ENCODE data around the gene MACROH2A2.

The MACROH2A2 gene

DNA sequence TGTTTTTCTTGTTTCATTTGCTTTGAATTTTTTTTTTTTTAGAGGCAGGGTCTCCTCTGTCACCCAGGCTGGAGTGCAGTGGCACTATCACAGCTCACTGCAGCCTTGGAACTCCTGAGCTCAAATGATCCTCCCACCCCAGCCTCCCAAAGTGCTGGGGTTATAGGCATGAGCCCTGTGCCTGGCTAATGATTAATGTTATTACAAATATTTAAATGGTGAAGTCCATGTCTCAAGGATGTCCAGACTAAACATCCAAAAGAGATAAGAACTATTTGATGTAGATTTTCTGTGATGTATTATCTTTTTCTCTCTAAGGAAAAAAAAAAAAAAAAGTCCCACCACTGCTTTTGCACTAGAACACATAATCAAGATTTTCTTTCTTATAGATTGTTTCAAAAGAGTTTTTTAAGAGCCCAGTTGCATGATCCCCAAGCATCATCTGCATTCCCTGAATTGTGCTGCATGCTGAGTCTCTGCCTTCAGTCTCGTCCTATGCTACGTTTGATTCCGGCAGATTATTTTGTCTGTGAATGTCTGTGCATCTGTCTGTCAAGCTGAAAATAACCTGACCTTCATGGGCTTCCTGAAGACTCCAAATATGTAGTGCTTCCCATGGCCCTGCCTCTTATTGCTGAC lies 33.4 kb downstream of the MACROH2A2 start:
- Histone ChIP-seq H3K27me3 (ENCODE audit: insufficient read depth, low read length) (no peaks in the 10 kb centered on the region), H3K36me3 (ENCODE audit: insufficient read depth, low read length) (no peaks in the 10 kb centered on the region), H3K79me2 (ENCODE audit: control insufficient read depth, insufficient read depth, low read length, unreplicated experiment) (no peaks in the 10 kb centered on the region), H2AFZ (ENCODE audit: low read length, unreplicated experiment) (no peak overlapping the region), H3K27ac (ENCODE audit: low read depth, low read length) (no peak overlapping the region), H3K4me3 (ENCODE audit: low read depth, low read length) (no peak overlapping the region), H3K4me1 (ENCODE audit: control insufficient read depth, insufficient read depth, low read length, unreplicated experiment) (no peaks in the 10 kb centered on the region)

DNA sequence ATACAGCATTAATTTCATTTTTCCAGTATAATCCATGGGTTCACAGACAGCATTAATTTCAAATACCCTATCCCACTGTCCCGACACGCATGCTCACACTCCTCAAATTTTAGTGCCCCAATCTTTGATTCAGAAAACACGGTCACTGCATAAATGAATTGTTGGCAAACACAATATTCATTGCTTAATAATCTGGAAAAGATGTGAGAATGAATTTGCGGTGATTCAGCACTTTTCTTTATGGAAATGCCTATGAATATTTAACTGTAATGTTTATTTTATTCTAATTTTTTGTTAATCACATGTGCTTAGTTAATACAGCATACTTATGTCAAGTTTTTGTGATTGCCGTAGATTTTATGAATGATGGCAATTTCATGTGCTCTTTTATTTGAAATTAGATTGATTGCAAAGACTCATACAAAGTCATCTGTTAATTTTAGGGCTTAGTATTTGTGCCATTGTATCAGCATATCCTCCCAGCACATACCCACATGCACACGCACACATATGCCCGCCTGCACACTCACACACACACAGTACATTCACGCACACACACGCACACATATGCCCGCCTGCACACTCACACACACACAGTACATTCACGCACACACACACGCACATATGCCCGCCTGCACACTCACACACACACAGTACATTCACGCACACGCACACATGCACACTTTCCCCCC lies 35.1 kb downstream of the MACROH2A2 start:
- H3K4me3 ChIP-seq (ENCODE audit: low read depth, low read length), result no peak overlapping the region
- H2AFZ ChIP-seq (ENCODE audit: low read length, unreplicated experiment), result no peak overlapping the region
- H3K79me2 ChIP-seq (ENCODE audit: control insufficient read depth, insufficient read depth, low read length, unreplicated experiment), result no peaks in the 10 kb centered on the region
- H3K27me3 ChIP-seq (ENCODE audit: insufficient read depth, low read length), result no peaks in the 10 kb centered on the region
- no peaks in the 10 kb centered on the region for H3K4me1 ChIP-seq (ENCODE audit: control insufficient read depth, insufficient read depth, low read length, unreplicated experiment)
- H3K36me3 ChIP-seq (ENCODE audit: insufficient read depth, low read length), result no peaks in the 10 kb centered on the region
- no peak overlapping the region for H3K27ac ChIP-seq (ENCODE audit: low read depth, low read length)

DNA sequence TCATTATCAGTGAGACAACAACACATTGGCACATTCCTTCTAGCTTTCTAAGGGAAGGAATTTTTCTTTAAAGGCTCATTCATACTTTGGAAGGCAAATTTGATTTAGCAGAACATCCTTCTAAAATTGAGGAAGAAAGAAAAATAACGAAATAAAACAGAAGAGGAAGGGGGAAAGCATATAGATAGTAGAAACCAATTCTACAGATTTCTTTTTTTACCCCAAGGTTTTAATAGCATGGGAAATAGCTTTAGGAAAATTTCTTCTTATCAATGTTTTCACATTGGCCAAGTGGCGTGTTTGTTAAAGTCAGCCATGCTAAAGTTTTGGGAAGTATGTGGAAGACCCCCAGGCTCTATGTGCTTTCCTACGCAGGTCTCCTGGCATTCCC lies 35.7 kb downstream of the MACROH2A2 start:
- Histone ChIP-seq H3K79me2 (ENCODE audit: control insufficient read depth, insufficient read depth, low read length, unreplicated experiment) (no peaks in the 10 kb centered on the region), H2AFZ (ENCODE audit: low read length, unreplicated experiment) (no peak overlapping the region), H3K4me3 (ENCODE audit: low read depth, low read length) (no peak overlapping the region), H3K27me3 (ENCODE audit: insufficient read depth, low read length) (no peaks in the 10 kb centered on the region), H3K4me1 (ENCODE audit: control insufficient read depth, insufficient read depth, low read length, unreplicated experiment) (no peaks in the 10 kb centered on the region), H3K36me3 (ENCODE audit: insufficient read depth, low read length) (no peaks in the 10 kb centered on the region), H3K27ac (ENCODE audit: low read depth, low read length) (no peak overlapping the region)

DNA sequence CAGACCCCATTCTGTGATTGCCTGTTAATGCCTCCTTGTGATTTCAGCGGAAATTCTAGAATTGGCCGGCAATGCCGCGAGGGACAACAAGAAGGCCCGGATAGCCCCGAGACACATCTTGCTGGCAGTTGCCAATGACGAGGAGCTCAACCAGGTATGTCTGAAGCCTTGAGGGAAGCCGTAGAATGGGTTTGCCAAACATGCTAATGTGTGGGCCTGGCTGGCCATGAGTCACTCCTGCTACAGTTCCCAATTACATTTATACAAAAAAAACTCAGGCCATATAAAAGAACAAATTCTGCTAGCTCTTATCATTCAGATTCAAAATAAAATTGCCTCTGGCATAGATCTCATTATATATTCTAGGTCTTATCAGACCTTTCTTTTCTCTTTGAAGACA lies 37.4 kb downstream of the MACROH2A2 start:
- Histone ChIP-seq H3K79me2 (ENCODE audit: control insufficient read depth, insufficient read depth, low read length, unreplicated experiment) (no peaks in the 10 kb centered on the region), H3K27ac (ENCODE audit: low read depth, low read length) (no peak overlapping the region), H3K4me1 (ENCODE audit: control insufficient read depth, insufficient read depth, low read length, unreplicated experiment) (no peaks in the 10 kb centered on the region), H2AFZ (ENCODE audit: low read length, unreplicated experiment) (no peak overlapping the region), H3K4me3 (ENCODE audit: low read depth, low read length) (no peak overlapping the region), H3K36me3 (ENCODE audit: insufficient read depth, low read length) (no peaks in the 10 kb centered on the region), H3K27me3 (ENCODE audit: insufficient read depth, low read length) (no peaks in the 10 kb centered on the region)

DNA sequence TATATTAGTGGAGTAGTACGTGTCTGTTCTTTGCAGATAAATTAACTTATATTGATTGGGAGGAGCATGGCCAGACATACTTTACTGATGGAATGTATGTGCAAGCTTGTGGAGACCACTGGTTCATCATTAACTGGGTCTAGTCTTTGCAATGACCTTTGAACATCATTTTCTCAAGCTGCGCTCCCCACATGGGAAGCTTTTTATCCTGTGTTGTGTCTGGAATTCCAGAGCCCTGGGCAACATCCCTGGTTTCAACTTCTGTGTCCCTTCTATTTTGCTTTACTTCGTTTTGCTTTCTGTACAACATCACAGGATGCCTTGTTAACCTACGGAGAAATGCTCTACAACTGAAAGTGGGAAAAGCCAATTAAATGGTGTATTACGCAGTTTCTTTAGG lies 38.3 kb downstream of the MACROH2A2 start:
- no peaks in the 10 kb centered on the region for H3K4me1 ChIP-seq (ENCODE audit: control insufficient read depth, insufficient read depth, low read length, unreplicated experiment)
- H2AFZ ChIP-seq (ENCODE audit: low read length, unreplicated experiment), result no peak overlapping the region
- H3K4me3 ChIP-seq (ENCODE audit: low read depth, low read length), result no peak overlapping the region
- no peaks in the 10 kb centered on the region for H3K36me3 ChIP-seq (ENCODE audit: insufficient read depth, low read length)
- H3K79me2 ChIP-seq (ENCODE audit: control insufficient read depth, insufficient read depth, low read length, unreplicated experiment), result no peaks in the 10 kb centered on the region
- no peak overlapping the region for H3K27ac ChIP-seq (ENCODE audit: low read depth, low read length)
- H3K27me3 ChIP-seq (ENCODE audit: insufficient read depth, low read length), result no peaks in the 10 kb centered on the region

DNA sequence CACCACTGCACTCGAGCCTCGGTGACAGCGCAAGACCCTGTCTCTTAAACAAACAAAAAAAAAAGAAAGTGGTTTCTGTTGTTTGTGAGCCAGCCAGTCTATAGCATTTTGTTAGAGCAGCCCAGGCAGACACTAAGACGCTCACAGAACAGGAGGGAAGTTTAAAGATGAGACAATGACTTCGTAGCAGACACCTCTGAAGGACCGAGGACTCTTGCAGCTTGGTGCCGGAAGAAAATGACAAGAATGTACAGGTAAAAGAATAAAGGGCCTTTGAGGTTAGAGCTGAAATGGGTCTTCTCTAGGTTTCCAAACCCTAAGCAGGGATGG lies 39.7 kb downstream of the MACROH2A2 start:
- Histone ChIP-seq H3K36me3 (ENCODE audit: insufficient read depth, low read length) (no peaks in the 10 kb centered on the region), H3K27me3 (ENCODE audit: insufficient read depth, low read length) (no peaks in the 10 kb centered on the region), H2AFZ (ENCODE audit: low read length, unreplicated experiment) (no peak overlapping the region), H3K4me1 (ENCODE audit: control insufficient read depth, insufficient read depth, low read length, unreplicated experiment) (no peaks in the 10 kb centered on the region), H3K27ac (ENCODE audit: low read depth, low read length) (no peak overlapping the region), H3K4me3 (ENCODE audit: low read depth, low read length) (no peak overlapping the region), H3K79me2 (ENCODE audit: control insufficient read depth, insufficient read depth, low read length, unreplicated experiment) (no peaks in the 10 kb centered on the region)

DNA sequence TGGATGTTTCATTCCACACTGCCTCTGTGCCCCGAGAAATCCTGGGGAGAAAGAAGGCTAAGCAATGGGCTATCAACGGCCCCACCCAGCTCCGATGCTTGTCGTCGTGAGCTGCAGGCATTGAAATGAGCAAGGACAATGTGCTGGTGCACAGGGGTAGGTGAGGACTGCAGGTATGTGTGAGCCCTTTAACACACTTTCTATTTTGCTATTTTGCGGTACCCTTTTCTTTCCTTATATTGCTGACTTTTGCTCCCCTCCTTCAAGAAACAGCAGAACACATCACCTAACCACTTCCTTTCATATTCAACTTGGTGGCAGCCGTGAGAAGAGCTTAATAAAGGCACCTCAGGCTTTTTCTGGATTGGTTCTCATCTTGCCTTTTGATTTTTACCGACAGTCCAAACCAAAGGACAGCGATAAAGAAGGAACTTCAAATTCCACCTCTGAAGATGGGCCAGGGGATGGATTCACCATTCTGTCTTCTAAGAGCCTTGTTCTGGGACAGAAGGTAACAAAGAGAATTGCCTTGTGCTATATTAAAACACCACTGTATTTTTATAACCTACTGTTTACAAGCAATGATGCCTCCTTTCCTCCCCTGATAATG lies 40.8 kb downstream of the MACROH2A2 start:
- no peaks in the 10 kb centered on the region for H3K79me2 ChIP-seq (ENCODE audit: control insufficient read depth, insufficient read depth, low read length, unreplicated experiment)
- no peaks in the 10 kb centered on the region for H3K36me3 ChIP-seq (ENCODE audit: insufficient read depth, low read length)
- no peak overlapping the region for H2AFZ ChIP-seq (ENCODE audit: low read length, unreplicated experiment)
- H3K27me3 ChIP-seq (ENCODE audit: insufficient read depth, low read length), result no peaks in the 10 kb centered on the region
- no peaks in the 10 kb centered on the region for H3K4me1 ChIP-seq (ENCODE audit: control insufficient read depth, insufficient read depth, low read length, unreplicated experiment)
- no peak overlapping the region for H3K4me3 ChIP-seq (ENCODE audit: low read depth, low read length)
- H3K27ac ChIP-seq (ENCODE audit: low read depth, low read length), result no peak overlapping the region

DNA sequence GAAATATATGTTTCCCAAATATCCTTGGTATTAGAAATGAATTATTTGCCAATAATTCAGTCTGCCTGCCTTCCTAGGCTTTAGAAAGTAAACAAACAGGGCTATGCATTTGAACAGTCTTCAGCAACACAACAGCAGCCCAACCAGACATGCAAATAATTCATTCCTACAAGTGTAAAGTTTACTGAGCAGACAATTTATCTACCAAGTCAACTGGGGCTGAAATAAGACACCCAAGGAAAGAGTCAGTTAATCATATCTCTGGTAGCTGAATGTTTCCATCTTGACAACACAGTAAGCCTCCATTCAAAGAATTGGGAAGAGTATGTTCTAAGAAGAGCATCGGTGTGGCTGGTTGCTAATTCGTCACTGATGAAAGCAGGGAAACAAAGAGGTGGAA lies 41.6 kb downstream of the MACROH2A2 start:
- Histone ChIP-seq H3K4me1 (ENCODE audit: control insufficient read depth, insufficient read depth, low read length, unreplicated experiment) (no peaks in the 10 kb centered on the region), H3K27ac (ENCODE audit: low read depth, low read length) (no peak overlapping the region), H3K79me2 (ENCODE audit: control insufficient read depth, insufficient read depth, low read length, unreplicated experiment) (no peaks in the 10 kb centered on the region), H3K36me3 (ENCODE audit: insufficient read depth, low read length) (no peaks in the 10 kb centered on the region), H2AFZ (ENCODE audit: low read length, unreplicated experiment) (no peak overlapping the region), H3K27me3 (ENCODE audit: insufficient read depth, low read length) (no peaks in the 10 kb centered on the region), H3K4me3 (ENCODE audit: low read depth, low read length) (no peak overlapping the region)

DNA sequence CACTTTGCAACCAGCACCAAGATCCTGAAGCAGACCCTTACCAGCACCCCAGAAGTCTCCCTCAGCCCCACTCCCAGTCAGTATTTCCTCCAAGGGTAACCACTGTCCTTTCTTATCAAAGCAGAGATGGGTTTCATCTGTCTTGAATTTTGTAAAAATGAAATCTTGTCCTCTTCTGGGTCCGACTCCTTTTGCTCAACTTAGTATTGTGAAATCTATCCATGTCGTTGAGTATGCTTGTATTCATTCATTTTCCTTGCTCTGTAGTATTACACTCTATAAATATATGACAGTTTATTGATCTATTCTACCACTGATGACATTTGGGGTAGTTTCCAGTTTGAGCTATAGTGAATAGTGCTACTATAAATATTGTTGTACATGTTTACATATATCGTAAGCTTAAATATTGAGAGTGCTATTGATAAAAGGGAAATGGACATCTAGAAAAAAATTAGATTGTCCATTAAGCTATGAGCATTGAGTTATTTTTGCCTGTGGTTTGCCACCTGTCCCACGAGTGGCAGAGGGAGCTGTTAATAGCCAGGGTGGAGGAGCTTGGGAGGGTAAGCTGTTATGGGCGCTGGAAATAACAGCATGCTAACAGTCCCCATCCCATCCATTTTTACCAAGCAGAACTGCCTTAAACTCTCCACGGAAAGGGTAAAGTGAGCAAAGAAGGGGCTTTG lies 43.5 kb downstream of the MACROH2A2 start:
- Histone ChIP-seq H3K4me3 (ENCODE audit: low read depth, low read length) (no peak overlapping the region), H3K27me3 (ENCODE audit: insufficient read depth, low read length) (no peaks in the 10 kb centered on the region), H3K79me2 (ENCODE audit: control insufficient read depth, insufficient read depth, low read length, unreplicated experiment) (no peaks in the 10 kb centered on the region), H3K27ac (ENCODE audit: low read depth, low read length) (no peak overlapping the region), H2AFZ (ENCODE audit: low read length, unreplicated experiment) (no peak overlapping the region), H3K36me3 (ENCODE audit: insufficient read depth, low read length) (no peaks in the 10 kb centered on the region), H3K4me1 (ENCODE audit: control insufficient read depth, insufficient read depth, low read length, unreplicated experiment) (no peaks in the 10 kb centered on the region)

DNA sequence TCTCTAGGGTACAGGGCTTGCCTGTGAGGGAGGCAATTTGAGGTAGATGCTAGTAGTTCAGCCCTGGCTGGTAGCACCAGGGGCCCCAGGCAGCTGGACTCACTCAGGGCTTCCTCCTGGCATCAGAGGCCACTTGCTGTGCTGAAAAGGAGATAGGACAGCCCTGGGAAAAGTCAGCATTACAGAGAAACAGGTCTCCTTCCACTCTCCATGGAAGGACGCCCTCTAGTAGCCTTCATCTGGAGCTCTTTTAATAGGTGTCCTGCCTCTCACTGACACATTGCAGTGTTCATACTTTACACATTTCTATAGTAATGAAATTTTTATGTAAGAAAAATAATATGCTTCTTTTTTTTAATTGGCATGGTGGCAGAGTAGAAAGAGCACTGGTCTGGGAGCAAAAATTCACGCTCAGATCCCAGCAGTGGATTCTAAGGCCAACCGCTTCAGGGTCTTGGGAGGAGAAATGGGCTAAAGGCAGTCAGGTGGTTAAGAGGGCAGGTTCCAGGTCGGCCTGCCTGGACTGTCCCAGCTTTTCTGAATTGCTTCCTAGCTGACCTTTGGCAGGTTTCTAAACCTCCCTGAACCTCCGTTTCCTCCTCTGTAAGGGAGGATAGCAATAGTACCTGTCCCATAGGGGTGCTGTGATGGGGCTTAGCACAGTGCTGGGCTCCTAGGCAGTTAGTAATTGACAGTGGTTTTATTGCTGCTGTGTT lies 44.2 kb downstream of the MACROH2A2 start:
- no peaks in the 10 kb centered on the region for H3K27me3 ChIP-seq (ENCODE audit: insufficient read depth, low read length)
- H3K4me3 ChIP-seq (ENCODE audit: low read depth, low read length), result no peak overlapping the region
- H3K79me2 ChIP-seq (ENCODE audit: control insufficient read depth, insufficient read depth, low read length, unreplicated experiment), result no peaks in the 10 kb centered on the region
- no peak overlapping the region for H2AFZ ChIP-seq (ENCODE audit: low read length, unreplicated experiment)
- peaks cover 3% of the 10 kb centered on the region; the same call in 1 of the 2 replicates for H3K36me3 ChIP-seq (ENCODE audit: insufficient read depth, low read length)
- H3K27ac ChIP-seq (ENCODE audit: low read depth, low read length), result no peak overlapping the region
- H3K4me1 ChIP-seq (ENCODE audit: control insufficient read depth, insufficient read depth, low read length, unreplicated experiment), result no peaks in the 10 kb centered on the region
